Measurements from ENCODE around the gene NPAS2.

DNA sequence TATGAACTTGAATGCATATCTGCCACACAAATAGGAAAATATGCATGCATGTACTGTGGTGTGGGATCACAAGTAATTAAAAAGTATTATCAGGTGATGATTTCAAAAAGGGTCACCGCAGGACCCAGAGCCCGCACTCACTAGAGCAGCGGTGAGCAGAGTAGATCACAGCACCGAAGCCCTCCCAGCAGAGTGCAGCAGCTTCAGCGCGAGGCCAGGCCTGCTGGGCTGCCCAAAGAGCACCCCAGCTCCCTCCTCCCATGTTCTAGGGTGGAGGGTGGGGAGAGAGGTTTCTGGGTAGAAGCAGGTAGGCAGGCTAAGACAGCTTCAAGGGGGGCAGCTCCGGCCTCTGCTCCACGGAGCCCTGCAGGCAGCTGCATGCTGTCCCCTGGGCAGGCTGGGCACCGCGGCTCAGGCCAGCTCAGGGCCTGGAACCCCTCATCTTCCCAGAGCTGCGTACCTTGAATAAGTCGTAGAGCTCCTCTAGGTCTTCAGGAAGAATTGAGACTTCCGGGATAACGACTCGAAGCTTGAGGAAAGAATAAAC lies 207.1 kb downstream of the NPAS2 start:
- TF ChIP-seq POLR2A (IDR thresholded peaks at IDR 0.05) (no peak), POLR2AphosphoS5 (IDR thresholded peaks at IDR 0.05) (no peak), EP300 (IDR thresholded peaks at IDR 0.05) (no peak)
- TF ChIP-seq, protein P1, sequence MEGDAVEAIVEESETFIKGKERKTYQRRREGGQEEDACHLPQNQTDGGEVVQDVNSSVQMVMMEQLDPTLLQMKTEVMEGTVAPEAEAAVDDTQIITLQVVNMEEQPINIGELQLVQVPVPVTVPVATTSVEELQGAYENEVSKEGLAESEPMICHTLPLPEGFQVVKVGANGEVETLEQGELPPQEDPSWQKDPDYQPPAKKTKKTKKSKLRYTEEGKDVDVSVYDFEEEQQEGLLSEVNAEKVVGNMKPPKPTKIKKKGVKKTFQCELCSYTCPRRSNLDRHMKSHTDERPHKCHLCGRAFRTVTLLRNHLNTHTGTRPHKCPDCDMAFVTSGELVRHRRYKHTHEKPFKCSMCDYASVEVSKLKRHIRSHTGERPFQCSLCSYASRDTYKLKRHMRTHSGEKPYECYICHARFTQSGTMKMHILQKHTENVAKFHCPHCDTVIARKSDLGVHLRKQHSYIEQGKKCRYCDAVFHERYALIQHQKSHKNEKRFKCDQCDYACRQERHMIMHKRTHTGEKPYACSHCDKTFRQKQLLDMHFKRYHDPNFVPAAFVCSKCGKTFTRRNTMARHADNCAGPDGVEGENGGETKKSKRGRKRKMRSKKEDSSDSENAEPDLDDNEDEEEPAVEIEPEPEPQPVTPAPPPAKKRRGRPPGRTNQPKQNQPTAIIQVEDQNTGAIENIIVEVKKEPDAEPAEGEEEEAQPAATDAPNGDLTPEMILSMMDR (IDR thresholded peaks at IDR 0.05), result no peak

Data from upper lobe of left lung (tissue), 4 donors.